Activated naive CD8-positive, alpha-beta T cell treated with anti-CD3 and anti-CD28 coated beads, Interleukin-2, amount 50 U/mL, for 16 hours (primary cell): ENCODE results near the gene SIK3.
"Not testable (repeated sequence)": the region's sequence is repeated elsewhere in the genome, so short reads cannot be mapped to it uniquely, and the experiment has no call there.

ENCODE experiments used
- DNase-seq: peaks from one replicate; pipeline ENCODE4 v3.0.0-alpha.2; 2020; ENCODE audit warnings: low read depth, low spot score

SIK3 gene

DNA sequence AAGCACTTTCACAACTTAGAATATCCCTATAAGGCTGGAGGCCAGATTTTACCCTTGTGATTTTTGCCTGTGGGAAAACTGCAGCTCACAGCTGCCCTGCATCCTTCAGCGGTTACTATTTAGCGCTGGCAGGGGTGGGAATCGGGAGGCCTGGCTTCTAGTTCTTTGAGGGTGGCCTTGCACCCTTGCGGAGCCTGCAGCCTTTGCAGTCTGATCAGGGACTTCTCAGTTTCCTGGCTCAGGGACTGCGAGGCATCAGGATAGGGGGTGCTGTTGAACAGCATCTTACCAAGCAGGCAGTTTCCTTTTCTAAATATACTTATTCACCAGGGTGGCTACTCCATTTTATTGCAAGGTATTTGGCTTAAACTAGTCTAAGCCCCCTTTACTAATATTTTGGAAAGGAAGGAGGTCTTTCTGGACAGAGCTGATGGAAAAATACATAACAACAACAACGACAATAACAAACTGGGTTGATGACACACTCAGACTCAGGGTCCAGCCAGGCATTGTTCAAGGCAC is 257.9 kb downstream of the SIK3 start:
- DNase-seq = no peak

DNA sequence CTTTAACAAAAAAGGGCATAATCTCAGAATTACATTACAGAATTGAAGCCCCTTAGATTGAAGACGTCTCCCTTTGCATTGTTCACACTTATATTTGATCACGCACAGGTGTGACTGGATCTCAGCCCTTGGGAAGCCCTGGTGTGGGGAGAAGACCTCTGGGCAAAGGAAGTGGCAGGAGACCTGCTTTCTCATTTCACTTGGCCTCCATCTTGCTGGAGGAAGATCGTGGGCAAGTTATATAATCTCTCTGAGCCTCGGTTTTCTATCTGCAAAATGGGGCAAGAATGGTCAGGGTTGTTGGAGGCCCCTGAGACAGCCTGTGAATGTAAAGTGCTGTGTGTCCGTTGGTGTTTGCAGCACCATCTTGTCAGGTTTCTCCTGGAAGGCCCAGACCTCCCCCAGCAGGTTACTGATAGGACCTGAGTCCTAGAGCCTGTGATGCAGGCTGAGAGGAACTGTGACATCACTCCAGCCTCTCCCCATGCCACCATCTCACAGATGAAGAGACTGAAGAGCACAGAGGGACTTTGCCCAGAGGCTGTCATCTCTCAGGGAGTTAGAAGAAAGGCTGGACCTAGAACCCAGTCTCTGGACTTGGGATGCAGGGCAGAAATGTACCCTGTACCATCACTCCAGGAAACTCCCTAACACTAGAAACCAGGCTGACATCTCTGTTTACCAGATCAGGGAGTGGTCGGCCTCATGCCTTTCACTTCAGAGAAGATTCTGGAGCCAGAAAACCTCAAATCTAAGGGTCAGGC is 259.7 kb downstream of the SIK3 start:
- DNase-seq = no peak

DNA sequence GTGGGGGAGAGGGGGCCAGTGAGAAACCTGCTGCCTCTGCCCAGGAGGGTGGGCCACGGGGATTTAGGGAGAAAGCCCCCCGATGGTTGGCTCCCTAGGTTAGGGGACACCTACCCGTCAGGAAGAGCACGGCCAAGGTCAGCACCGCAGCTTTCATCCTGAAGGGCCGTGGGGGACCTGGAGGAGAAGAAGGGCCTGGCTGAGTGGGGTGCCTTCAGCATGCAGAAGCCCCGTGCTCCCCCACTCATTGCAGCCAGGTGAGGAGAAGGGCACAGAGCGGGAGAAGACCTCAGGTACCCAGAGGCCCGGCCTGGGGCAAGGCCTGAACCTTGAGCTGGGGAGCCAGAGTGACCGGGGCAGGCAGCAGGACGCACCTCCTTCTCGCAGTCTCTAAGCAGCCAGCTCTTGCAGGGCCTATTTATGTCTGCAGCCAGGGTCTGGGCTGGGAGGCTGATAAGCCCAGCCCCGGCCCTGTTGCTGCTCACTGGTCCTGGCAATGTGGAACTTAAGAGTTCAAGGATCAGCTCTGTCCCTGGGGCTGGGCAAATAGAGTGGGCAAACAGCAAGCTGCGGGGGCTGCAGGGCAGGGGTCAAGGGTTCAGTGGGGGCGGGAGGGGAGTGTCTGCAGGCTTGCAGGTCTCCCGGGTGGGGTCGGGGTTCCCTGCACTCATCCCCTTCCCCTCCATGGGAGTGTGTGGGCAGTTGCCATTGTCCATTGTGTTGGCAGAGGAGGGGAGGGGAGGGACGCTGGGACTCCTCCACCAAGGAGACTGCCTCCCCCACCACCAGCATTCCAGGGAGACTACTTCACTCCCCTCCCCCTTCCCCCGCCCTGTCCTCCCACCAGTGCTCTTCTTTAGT is 260.8 kb downstream of the SIK3 start, which contains the start of gene APOA1:
TSS of gene APOA1 (minus strand) at position 392 of the 861 bp plus-strand sequence. CDS start at position 157, 235 bp downstream.
- DNase-seq = no peak

DNA sequence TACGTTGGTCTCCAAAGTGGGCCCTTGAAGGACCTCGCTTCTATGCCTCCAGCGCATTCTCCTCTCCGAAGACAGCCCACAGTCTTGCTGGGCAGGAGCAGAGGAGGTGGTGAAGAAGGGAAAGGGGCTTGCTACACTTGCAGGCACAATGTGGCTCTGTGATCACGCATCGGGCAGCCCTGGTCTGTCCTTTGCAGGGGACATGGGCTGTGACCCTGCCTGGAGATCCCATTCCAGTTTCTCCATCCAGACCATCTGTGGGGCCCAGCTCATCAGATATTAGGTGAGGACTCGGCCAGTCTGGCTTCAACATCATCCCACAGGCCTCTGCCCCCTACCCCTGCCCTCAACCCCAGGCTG is 261.6 kb downstream of the SIK3 start:
- no peak for DNase-seq

DNA sequence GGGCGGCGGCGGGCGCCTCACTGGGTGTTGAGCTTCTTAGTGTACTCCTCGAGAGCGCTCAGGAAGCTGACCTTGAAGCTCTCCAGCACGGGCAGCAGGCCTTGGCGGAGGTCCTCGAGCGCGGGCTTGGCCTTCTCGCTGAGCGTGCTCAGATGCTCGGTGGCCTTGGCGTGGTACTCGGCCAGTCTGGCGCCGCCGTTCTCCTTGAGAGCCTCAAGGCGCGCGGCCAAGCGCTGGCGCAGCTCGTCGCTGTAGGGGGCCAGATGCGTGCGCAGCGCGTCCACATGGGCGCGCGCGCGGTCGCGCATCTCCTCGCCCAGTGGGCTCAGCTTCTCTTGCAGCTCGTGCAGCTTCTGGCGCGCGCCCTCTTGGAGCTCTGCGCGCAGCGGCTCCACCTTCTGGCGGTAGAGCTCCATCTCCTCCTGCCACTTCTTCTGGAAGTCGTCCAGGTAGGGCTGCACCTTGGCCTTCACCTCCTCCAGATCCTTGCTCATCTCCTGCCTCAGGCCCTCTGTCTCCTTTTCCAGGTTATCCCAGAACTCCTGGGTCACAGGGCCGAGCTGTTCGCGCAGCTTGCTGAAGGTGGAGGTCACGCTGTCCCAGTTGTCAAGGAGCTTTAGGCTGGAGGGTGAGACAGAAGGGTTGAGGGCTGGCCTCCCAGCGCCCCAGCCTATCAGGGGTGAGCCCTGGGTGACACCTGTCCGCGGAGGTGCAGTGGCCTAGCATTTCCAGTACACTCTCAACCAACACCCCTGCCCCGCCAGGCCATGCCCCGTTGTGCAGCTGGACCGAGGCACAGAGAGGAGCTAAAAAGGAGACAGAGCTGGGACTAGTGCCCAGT is 262.2 kb downstream of the SIK3 start:
- peak; percentile 43 for DNase-seq

DNA sequence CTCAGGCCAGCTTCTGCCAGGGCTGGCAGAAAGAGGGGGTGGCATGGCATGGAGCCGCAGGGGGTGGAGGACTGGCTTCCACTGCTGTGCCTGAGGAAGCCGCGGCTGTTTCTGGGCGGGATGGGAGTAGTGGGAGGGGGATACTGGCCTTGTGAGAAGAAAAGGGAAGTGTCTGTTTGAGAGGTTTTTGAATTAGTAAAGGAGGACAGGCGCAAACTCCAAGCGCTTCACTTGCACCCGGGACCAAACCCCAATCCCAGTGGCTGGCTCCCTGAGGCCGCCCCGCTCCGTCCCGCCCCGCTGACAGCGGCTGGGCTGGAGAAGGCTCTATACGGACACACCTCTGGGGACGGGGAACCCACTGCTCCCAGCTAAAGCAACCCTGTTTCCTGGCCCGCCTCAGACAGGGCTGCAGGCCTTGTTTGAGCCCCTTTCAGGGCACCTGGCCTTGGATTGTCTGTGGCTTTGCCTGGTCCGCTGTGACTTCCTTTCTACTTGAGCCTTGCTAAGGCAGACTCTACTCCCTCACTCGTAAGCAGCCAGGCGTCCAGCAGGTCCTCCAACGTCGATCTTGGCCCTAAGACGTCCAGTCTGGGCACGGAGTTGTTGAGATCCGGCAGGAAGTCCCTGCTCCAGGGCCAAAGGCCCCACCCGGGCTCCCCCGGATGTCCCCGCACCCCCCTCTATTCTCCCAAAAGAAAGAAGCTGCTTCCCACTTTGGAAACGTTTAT is 263.0 kb downstream of the SIK3 start:
- no peak for DNase-seq

DNA sequence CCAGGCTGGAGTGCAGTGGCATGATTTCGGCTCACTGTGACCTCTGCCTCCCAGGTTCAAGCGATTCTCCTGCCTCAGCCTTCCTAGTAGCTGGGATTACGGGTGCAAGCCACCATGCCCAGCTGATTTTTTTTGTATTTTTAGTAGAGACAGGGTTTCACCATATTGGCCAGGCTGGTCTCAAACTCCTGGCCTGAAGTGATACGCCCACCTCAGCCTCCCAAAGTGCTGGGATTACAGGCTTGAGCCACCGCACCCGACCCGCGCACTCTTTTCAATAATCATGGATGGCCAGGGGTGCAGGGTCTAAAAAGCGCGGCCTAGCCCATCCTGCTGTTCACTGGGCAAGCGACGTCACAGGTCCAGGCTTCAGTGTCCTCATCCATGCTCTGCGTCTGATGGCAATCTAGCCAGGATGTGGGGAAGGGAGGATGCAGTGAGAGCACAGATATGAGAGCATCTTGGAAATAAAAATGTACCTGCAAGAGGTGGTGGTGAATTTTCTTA is 263.6 kb downstream of the SIK3 start:
- DNase-seq = not testable (repeated sequence)

DNA sequence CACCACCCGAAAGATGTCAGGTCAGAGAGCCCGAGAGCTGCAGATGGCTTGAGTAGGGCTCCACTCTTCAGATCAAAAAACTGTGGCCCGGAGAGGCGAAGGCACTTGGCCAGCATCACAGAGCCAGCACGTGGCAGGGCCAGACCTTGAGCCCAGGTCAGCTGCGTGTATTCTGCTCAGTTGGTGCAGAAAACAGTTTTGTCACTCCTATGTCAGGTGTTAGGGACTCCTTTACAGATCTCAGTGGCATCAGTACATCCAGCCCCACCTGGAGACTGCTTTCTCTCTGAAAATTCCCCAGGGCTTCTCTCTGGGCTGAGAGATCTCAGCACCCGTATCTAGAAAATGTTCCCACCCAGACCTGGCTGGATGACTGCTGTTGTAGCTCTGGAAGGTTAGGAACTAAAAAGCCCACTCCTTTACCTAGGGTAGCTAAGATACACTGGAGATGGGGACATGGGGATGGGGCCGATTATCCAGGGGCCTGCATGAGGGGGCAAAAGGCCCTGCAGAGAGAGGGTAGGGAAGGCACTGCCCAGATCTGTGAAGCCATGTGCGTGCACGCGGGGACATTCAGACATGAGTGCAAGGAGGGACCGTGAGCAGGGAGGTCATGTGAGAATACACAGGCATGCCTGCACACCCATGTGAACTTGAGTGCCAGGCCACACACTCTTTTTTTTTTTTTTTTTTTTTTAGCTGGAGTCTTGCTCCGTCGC is 264.3 kb downstream of the SIK3 start:
- DNase-seq = no peak

DNA sequence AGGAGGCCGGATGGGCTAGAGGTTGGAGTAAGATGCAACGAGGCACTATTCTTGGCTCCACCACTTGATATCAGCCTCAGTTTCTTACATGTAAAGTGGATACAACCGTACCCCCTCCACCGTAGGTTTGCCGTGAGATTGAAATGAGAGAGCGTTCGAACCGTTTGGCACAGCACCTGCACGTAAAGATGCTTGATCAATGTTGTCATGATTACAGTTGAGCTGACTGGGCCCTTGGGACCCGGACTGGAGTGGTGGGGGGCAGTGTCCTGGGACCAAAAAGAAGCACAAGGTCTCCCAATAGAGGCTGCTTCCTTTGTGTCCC is 264.8 kb downstream of the SIK3 start:
- no peak for DNase-seq

DNA sequence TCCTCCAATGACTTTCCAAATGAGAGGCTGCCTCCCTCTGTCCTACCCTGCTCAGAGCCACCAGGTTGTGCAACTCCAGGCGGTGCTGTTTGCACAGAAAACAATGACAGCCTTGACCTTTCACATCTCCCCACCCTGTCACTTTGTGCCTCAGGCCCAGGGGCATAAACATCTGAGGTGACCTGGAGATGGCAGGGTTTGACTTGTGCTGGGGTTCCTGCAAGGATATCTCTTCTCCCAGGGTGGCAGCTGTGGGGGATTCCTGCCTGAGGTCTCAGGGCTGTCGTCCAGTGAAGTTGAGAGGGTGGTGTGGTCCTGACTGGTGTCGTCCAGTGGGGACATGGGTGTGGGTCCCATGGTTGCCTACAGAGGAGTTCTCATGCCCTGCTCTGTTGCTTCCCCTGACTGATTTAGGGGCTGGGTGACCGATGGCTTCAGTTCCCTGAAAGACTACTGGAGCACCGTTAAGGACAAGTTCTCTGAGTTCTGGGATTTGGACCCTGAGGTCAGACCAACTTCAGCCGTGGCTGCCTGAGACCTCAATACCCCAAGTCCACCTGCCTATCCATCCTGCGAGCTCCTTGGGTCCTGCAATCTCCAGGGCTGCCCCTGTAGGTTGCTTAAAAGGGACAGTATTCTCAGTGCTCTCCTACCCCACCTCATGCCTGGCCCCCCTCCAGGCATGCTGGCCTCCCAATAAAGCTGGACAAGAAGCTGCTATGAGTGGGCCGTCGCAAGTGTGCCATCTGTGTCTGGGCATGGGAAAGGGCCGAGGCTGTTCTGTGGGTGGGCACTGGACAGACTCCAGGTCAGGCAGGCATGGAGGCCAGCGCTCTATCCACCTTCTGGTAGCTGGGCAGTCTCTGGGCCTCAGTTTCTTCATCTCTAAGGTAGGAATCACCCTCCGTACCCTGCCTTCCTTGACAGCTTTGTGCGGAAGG is 265.6 kb downstream of the SIK3 start:
- DNase-seq = no peak

DNA sequence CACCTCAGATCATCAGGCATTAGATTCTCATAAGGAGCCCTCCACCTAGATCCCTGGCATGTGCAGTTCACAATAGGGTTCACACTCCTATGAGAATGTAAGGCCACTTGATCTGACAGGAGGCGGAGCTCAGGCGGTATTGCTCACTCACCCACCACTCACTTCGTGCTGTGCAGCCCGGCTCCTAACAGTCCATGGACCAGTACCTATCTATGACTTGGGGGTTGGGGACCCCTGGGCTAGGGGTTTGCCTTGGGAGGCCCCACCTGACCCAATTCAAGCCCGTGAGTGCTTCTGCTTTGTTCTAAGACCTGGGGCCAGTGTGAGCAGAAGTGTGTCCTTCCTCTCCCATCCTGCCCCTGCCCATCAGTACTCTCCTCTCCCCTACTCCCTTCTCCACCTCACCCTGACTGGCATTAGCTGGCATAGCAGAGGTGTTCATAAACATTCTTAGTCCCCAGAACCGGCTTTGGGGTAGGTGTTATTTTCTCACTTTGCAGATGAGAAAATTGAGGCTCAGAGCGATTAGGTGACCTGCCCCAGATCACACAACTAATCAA is 266.4 kb downstream of the SIK3 start:
- DNase-seq = no peak

DNA sequence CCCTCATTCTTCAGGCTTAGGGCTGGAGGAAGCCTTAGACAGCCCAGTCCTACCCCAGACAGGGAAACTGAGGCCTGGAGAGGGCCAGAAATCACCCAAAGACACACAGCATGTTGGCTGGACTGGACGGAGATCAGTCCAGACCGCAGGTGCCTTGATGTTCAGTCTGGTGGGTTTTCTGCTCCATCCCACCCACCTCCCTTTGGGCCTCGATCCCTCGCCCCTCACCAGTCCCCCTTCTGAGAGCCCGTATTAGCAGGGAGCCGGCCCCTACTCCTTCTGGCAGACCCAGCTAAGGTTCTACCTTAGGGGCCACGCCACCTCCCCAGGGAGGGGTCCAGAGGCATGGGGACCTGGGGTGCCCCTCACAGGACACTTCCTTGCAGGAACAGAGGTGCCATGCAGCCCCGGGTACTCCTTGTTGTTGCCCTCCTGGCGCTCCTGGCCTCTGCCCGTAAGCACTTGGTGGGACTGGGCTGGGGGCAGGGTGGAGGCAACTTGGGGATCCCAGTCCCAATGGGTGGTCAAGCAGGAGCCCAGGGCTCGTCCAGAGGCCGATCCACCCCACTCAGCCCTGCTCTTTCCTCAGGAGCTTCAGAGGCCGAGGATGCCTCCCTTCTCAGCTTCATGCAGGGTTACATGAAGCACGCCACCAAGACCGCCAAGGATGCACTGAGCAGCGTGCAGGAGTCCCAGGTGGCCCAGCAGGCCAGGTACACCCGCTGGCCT is 267.9 kb downstream of the SIK3 start:
- DNase-seq = no peak

DNA sequence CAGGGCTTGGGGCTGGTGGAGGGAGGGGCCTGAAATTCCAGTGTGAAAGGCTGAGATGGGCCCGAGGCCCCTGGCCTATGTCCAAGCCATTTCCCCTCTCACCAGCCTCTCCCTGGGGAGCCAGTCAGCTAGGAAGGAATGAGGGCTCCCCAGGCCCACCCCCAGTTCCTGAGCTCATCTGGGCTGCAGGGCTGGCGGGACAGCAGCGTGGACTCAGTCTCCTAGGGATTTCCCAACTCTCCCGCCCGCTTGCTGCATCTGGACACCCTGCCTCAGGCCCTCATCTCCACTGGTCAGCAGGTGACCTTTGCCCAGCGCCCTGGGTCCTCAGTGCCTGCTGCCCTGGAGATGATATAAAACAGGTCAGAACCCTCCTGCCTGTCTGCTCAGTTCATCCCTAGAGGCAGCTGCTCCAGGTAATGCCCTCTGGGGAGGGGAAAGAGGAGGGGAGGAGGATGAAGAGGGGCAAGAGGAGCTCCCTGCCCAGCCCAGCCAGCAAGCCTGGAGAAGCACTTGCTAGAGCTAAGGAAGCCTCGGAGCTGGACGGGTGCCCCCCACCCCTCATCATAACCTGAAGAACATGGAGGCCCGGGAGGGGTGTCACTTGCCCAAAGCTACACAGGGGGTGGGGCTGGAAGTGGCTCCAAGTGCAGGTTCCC is 268.6 kb downstream of the SIK3 start, which contains the start of gene APOC3:
TSS of gene APOC3 (plus strand) at position 383 of the 659 bp plus-strand sequence. CDS start 676 bp downstream, outside the sequence.
- DNase-seq = no peak

DNA sequence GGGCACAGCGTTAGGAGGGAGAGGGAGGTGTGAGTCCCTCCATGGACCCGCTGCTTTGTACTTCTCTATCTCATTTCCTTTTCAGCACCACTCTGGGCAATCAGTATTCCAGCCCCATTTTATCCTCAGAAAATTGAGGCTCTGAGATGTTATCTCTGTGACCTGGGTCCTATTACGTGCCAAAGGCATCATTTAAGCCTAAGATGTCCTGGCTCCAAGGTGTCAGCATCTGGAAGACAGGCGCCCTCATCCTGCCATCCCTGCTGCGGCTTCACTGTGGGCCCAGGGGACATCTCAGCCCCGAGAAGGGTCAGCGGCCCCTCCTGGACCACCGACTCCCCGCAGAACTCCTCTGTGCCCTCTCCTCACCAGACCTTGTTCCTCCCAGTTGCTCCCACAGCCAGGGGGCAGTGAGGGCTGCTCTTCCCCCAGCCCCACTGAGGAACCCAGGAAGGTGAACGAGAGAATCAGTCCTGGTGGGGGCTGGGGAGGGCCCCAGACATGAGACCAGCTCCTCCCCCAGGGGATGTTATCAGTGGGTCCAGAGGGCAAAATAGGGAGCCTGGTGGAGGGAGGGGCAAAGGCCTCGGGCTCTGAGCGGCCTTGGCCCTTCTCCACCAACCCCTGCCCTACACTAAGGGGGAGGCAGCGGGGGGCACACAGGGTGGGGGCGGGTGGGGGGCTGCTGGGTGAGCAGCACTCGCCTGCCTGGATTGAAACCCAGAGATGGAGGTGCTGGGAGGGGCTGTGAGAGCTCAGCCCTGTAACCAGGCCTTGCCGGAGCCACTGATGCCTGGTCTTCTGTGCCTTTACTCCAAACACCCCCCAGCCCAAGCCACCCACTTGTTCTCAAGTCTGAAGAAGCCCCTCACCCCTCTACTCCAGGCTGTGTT is 269.4 kb downstream of the SIK3 start:
- DNase-seq = no peak

DNA sequence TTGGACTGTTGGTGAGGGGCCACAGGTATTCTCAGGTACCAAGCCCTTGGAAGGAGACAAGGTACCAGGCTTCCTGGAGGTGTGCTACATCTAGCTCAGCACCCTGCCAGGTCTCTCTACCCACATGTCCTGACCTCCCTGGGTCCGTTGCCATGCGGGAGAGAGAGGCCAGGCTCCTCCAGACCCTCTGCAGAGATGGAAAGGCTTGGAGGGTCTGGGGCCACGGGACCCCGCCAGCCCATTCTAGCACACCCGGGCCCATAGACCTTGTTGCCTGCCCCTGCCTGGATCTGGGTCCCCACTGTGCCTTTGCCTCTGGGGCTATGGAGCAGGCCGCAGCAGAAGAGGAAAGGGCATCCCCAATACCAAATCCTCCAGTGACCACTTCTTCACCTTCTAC is 270.8 kb downstream of the SIK3 start:
- no peak for DNase-seq

DNA sequence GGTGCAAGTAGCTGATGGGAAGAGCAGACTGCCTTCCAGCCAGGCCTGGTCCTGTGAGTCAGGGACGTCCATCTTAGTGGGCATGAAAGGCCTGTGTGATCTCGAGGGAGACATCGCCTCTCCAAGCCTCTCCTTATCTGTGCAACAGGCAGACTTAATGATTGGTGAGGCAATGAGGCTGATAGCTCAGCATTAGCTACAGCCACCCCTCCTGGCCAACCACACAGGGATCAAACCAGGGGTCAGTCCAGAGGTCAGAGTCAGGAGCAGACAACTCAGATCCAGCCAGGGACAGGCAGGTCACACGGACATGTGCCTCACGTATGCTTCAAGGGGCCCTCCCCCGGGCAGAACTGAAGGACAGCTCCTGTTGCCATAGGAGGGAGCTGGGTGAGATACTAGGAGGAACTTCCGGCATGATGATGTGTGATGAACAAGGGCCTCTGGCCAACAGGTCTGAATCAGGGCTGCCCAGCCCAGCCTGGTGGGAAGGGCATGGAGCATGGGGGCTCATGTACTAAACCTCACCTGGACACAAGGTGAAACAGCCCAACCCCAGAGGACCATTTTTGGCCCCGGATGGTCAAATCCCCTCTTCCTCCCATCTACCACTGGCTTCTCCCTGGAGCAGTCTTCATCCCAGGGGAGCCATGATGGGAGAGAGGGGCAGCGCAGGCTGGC is 271.3 kb downstream of the SIK3 start:
- no peak for DNase-seq
